GM12873 (cell line): ENCODE data around the gene GOLIM4.

Experiments
- TF ChIP-seq, protein P1 (sequence below): IDR thresholded peaks from 2 replicates; pipeline ENCODE4 v1.5.1; 2012; ENCODE audit warnings: low read depth, mild to moderate bottlenecking, moderate library complexity, low read length, control low read depth; ENCODE audit not compliant: insufficient read depth; ENCODE audit errors: missing control alignments

The GOLIM4 gene

GRCh38 chr3:168124291-168124690, 28.6 kb upstream of the GOLIM4 start:
- TF ChIP-seq, protein P1, sequence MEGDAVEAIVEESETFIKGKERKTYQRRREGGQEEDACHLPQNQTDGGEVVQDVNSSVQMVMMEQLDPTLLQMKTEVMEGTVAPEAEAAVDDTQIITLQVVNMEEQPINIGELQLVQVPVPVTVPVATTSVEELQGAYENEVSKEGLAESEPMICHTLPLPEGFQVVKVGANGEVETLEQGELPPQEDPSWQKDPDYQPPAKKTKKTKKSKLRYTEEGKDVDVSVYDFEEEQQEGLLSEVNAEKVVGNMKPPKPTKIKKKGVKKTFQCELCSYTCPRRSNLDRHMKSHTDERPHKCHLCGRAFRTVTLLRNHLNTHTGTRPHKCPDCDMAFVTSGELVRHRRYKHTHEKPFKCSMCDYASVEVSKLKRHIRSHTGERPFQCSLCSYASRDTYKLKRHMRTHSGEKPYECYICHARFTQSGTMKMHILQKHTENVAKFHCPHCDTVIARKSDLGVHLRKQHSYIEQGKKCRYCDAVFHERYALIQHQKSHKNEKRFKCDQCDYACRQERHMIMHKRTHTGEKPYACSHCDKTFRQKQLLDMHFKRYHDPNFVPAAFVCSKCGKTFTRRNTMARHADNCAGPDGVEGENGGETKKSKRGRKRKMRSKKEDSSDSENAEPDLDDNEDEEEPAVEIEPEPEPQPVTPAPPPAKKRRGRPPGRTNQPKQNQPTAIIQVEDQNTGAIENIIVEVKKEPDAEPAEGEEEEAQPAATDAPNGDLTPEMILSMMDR: no peak

DNA sequence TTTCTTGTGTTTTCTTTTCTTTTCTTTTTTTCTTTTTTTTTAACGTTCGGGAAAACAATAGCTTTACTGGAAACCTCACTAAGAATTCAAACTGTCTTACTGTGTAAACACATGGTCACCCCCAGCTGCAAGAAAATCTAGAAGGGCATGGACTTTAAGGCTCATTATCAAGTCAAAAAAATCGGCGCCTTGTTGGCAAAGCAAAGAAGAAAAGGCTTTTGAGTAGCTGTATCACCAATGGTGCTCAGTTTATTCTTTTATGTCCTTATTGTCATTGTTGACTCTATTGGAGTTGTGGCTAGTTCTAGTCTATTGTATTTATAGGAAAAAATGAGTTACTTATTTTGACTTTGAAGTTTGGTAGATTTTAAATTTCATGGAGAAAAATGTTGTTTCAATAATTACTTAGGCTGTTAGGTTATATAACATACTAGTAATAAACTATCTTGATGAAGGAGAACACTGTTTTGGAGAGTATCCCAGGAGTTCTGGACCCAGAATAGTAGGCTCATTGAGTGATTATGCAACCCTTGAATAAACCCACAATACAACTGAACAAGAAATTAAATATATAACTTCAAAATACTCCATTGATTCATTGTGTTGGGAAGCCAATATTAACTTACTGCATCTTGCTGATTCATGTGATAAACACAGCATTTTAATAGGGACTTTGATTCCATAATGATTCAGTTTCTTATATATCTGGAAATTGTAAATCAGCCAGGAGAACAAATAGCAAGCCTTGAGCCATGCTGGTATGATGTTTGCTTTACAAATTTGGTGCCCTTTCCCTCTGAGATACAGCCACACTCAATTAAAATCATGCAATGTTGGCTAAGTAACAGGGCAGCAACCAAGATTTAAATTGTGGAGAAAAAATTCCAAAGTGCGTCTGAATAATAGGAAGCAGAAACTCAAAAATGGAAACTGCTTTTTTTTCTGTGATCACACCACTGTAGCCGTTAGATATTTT, 27.8 kb upstream of the GOLIM4 start:
- TF ChIP-seq, protein P1: no peak

- TF ChIP-seq, protein P1: no peak
Observed at GRCh38 chr3:168121184-168122017, 25.7 kb upstream of the GOLIM4 start.

DNA sequence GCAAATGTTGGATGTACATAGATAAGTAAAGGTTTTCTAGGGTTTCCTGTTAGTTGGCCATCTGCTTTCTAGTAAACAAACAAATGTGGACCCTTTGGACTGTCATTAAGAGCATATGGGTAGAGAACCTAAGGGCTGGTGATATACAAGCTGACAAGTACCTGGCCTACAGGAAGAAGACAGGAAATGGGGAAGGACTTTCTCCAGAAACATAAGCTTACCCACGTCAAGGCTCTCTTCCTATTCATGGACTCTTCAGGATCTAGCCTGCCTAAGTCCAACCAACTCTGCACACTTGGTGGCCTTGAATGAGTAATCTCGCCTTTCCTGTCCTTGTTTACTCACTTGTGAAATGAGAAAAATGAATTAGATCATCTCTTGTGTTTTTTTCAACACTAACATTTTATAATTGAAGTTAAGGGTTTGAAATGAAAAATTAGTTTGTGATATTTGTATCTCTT, 22.2 kb upstream of the GOLIM4 start:
- TF ChIP-seq, protein P1: no peak

DNA sequence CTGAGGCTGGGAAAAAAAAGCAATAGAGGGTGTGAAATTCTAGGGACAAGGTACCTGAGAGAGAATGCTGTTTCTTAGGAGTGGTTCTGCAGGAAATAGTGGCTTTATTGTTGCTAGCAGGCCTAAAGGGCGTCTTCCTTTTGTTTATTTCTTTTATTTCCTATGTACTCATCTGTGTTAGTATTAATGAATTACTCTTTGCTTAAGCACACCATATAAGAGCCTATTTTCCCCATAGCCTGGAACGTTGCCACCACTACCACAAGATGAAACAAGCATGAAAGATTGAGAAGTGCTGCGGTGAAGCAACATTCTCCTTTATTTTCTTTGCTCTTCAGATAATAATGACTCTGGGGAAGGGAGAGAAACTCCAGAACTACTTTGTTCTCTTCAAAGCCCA, 21.3 kb upstream of the GOLIM4 start:
- TF ChIP-seq, protein P1: no peak

DNA sequence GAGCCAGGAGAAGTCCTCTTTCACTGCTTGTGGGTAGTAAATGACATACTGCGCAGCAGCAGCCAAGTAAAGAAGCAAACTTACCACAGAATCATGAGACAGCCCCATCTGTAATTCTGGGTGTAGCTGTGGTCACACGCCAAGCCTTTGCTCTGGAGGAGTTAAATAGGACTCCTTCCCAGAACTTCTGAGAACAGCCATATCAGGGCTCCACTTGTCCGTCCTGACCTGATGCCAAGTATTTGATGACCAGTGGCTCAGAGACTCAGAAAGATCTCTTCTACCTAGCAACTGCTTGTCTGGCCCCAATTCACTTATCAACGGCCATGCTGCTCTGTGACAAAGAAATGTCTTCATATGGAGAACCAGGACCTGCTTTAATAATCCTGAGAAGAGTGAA, 20.6 kb upstream of the GOLIM4 start:
- TF ChIP-seq, protein P1: no peak

- TF ChIP-seq, protein P1: no peak
Observed at GRCh38 chr3:168113848-168114247, 18.1 kb upstream of the GOLIM4 start.
